Aorta (tissue), 5 donors: ENCODE results near the gene GINS2. TPM values are rescaled to one million over a fixed set of nuclear protein-coding genes. Genes with fewer than 3 reads are reported as not detected.

ENCODE experiments used
- ATAC-seq: fragments of 200-7000 bp; cut with Tn5 transposase; one replicate; pipeline ENCODE4 v1.9.1; 2022; ENCODE audit warnings: moderate library complexity; ENCODE audit not compliant: low FRiP score
- DNase-seq, 2 donors: peaks; one replicate each; pipeline ENCODE4 v3.0.0-alpha.2; 2020
- H3K27ac ChIP-seq, 2 donors: one replicate each; pipeline ENCODE4 v1.5.1; 2013; ENCODE audit warnings: low read length in 2 of 2, mild to moderate bottlenecking in 2 of 2, moderate library complexity in 2 of 2, control low read depth in 1 of 2, inconsistent platforms in 1 of 2, low read depth in 1 of 2
- H3K27me3 ChIP-seq, 2 donors: one replicate each; pipeline ENCODE4 v1.6.1; 2013; ENCODE audit warnings: control low read depth in 1 of 2, low read length in 1 of 2, mild to moderate bottlenecking in 1 of 2, moderate library complexity in 1 of 2; ENCODE audit not compliant: insufficient read depth in 2 of 2, control insufficient read depth in 1 of 2
- H3K36me3 ChIP-seq, 2 donors: one replicate each; pipeline ENCODE4 v1.6.1; 2013; ENCODE audit warnings: control low read depth in 1 of 2, low read length in 1 of 2, mild to moderate bottlenecking in 1 of 2; ENCODE audit not compliant: insufficient read depth in 2 of 2, control insufficient read depth in 1 of 2
- H3K4me1 ChIP-seq, 2 donors: one replicate each; pipeline ENCODE4 v1.6.1; 2013; ENCODE audit warnings: low read length in 2 of 2, control low read depth in 1 of 2, mild to moderate bottlenecking in 1 of 2, moderate library complexity in 1 of 2; ENCODE audit not compliant: insufficient read depth in 2 of 2, control insufficient read depth in 1 of 2
- H3K4me3 ChIP-seq, 2 donors: one replicate each; pipeline ENCODE4 v1.5.1; 2013; ENCODE audit warnings: low read length in 2 of 2, control low read depth in 1 of 2, mild to moderate bottlenecking in 1 of 2
- H3K9me3 ChIP-seq: one replicate; pipeline ENCODE4 v1.6.1; 2013; ENCODE audit warnings: mild to moderate bottlenecking, low read length; ENCODE audit not compliant: control insufficient read depth
- WGBS, 2 donors: extraction: QIAGEN DNeasy Blood & Tissue Kit; methylation state at CpG; one replicate each; pipeline ENCODE4 v1.1.7; 2013; 5-methylcytosine and 5-hydroxymethylcytosine counted together
- intact Hi-C, 2 donors: fragments of 100-400 bp; cut with DNase I; formaldehyde crosslinking; loops; one replicate each; pipeline versions ENCODE4 v1.14.2 to v1.15.0; 2022
- polyA plus RNA-seq, 2 donors: library from polyadenylated mRNA; stranded (reverse); fragments of 200-250 nt; gene quantifications; one replicate each; pipeline ENCODE4 v1.2.3, GENCODE V29; 2013
- total RNA-seq, 2 donors: library from RNA; stranded (reverse); fragmentation: NEBNext Ultra II Directional; extraction: Animal tissue kit (Norgen Biotek cat#: 25700); gene quantifications; one replicate each; pipeline ENCODE4 v1.2.1, GENCODE V29; 2021
- donor health status: healthy with polysubstance abuse.
- donor health status: Bipolar disorder and iron deficiency.
- donor health status: DM: no; HTN: no; CAD: no.
- donor health status: DM: no; HTN: no; CAD: no.
- donor health status: DM: yes; HTN: yes; CAD: no.

GINS2 gene
- total and polyA plus RNA-seq, 4 donors, result 0.23 to 0.75 (median 0.66) TPM

- intact Hi-C loops, result no loop called here
- DNase-seq (peak in 1 of 2 donors; percentile 34), ATAC-seq (no peak)
- Histone ChIP-seq H3K9me3 (no peaks in the 10 kb centered on the region), H3K4me3 (no peak overlapping the region), H3K27me3 (no peaks in the 10 kb centered on the region), H3K27ac (no peak overlapping the region), H3K4me1 (no peaks in the 10 kb centered on the region), H3K36me3 (peaks cover 0 to 27% of the 10 kb centered on the region in 2 donors)
- 96 to 97% methylated on average over 38 of the region's 38 CpGs for WGBS, 2 donors
Observed at GRCh38 chr16:85662976-85663830, 25.6 kb downstream of the GINS2 start.

- H3K27ac ChIP-seq, result no peak overlapping the region
- ATAC-seq (no peak), DNase-seq (peak in 1 of 2 donors; percentile 19)
- no peaks in the 10 kb centered on the region for H3K9me3 ChIP-seq
- H3K4me1 ChIP-seq, result no peaks in the 10 kb centered on the region
- peaks cover 0 to 23% of the 10 kb centered on the region in 2 donors for H3K36me3 ChIP-seq
- intact Hi-C loops, result no loop called here
- 93 to 98% methylated on average over 3 of the region's 3 CpGs for WGBS, 2 donors
- H3K27me3 ChIP-seq, result no peaks in the 10 kb centered on the region
- H3K4me3 ChIP-seq, result no peak overlapping the region
Observed at GRCh38 chr16:85662482-85662812, 26.3 kb downstream of the GINS2 start.

GRCh38 chr16:85661740-85662481, 26.8 kb downstream of the GINS2 start:
- DNase-seq (peak in 1 of 2 donors; percentile 32), ATAC-seq (no peak)
- Histone ChIP-seq H3K4me1 (no peaks in the 10 kb centered on the region), H3K27me3 (no peaks in the 10 kb centered on the region), H3K9me3 (no peaks in the 10 kb centered on the region), H3K4me3 (no peak overlapping the region), H3K27ac (no peak overlapping the region), H3K36me3 (peaks cover 0 to 25% of the 10 kb centered on the region in 2 donors)
- whole genome bisulfite sequencing, 2 donors, result 93 to 96% methylated on average over 26 of the region's 26 CpGs
- intact Hi-C loops, result no loop called here

GRCh38 chr16:85660843-85661739, 27.7 kb downstream of the GINS2 start:
- Histone ChIP-seq H3K9me3 (no peaks in the 10 kb centered on the region), H3K4me3 (no peak overlapping the region), H3K36me3 (peaks cover 0 to 24% of the 10 kb centered on the region in 2 donors), H3K27me3 (no peaks in the 10 kb centered on the region), H3K27ac (no peak overlapping the region), H3K4me1 (no peaks in the 10 kb centered on the region)
- peak in 1 of 2 donors; percentile 40 for DNase-seq
- 96% methylated on average over 42 of the region's 42 CpGs for WGBS, 2 donors
- ATAC-seq, result no peak
- intact Hi-C loops, result no loop called here

GRCh38 chr16:85659805-85660511, 28.8 kb downstream of the GINS2 start:
- Histone ChIP-seq H3K36me3 (peaks cover 0 to 23% of the 10 kb centered on the region in 2 donors), H3K4me3 (no peak overlapping the region), H3K27ac (no peak overlapping the region), H3K27me3 (no peaks in the 10 kb centered on the region), H3K9me3 (no peaks in the 10 kb centered on the region), H3K4me1 (no peaks in the 10 kb centered on the region)
- intact Hi-C loops, result no loop called here
- 80 to 82% methylated on average over 12 of the region's 12 CpGs for WGBS, 2 donors
- peak; percentile 39 for ATAC-seq
- peak; percentile 71 to 84 for DNase-seq

- H3K27ac ChIP-seq, result no peak overlapping the region
- DNase-seq, result peak in 1 of 2 donors; percentile 33
- H3K36me3 ChIP-seq, result peaks cover 0 to 20% of the 10 kb centered on the region in 2 donors
- H3K4me1 ChIP-seq, result no peaks in the 10 kb centered on the region
- 80 to 86% methylated on average over 8 of the region's 8 CpGs for WGBS, 2 donors
- no peaks in the 10 kb centered on the region for H3K9me3 ChIP-seq
- no peak overlapping the region for H3K4me3 ChIP-seq
- no peaks in the 10 kb centered on the region for H3K27me3 ChIP-seq
- ATAC-seq, result no peak
- intact Hi-C loops, result no loop called here
Observed at GRCh38 chr16:85659336-85659735, 29.4 kb downstream of the GINS2 start.

GRCh38 chr16:85658504-85659326, 30.0 kb downstream of the GINS2 start:
- H3K4me3 ChIP-seq, result no peak overlapping the region
- H3K27me3 ChIP-seq, result no peaks in the 10 kb centered on the region
- no peaks in the 10 kb centered on the region for H3K9me3 ChIP-seq
- DNase-seq (peak in 1 of 2 donors; percentile 38), ATAC-seq (no peak)
- WGBS, 2 donors, result 91 to 94% methylated on average over 18 of the region's 18 CpGs
- intact Hi-C loops, result no loop called here
- peaks cover 0 to 16% of the 10 kb centered on the region in 2 donors for H3K36me3 ChIP-seq
- H3K4me1 ChIP-seq, result no peaks in the 10 kb centered on the region
- H3K27ac ChIP-seq, result no peak overlapping the region
